IPS DF 6.9 (cell line): Measurements from ENCODE around the gene MXRA7.
"Not testable (repeated sequence)": the region's sequence is repeated elsewhere in the genome, so short reads cannot be mapped to it uniquely, and the experiment has no call there.

Experiments
- DNase-seq: peaks from one replicate; pipeline ENCODE4 v3.0.0-alpha.2; 2013; ENCODE audit warnings: low read depth, low spot score
- H3K27ac ChIP-seq: one replicate; pipeline ENCODE4 v1.5.1; 2013; ENCODE audit warnings: low read length, control low read depth
- H3K27me3 ChIP-seq: 2 replicates; pipeline ENCODE4 v1.6.1; 2013; ENCODE audit warnings: mild to moderate bottlenecking, low read length; ENCODE audit not compliant: control insufficient read depth, insufficient read depth
- H3K36me3 ChIP-seq: 2 replicates; pipeline ENCODE4 v1.6.1; 2013; ENCODE audit warnings: low read length; ENCODE audit not compliant: control insufficient read depth, insufficient read depth
- H3K4me1 ChIP-seq: 2 replicates; pipeline ENCODE4 v1.6.1; 2013; ENCODE audit warnings: low read length; ENCODE audit not compliant: control insufficient read depth, insufficient read depth
- H3K4me3 ChIP-seq: 2 replicates; pipeline ENCODE4 v1.5.1; 2013; ENCODE audit warnings: mild to moderate bottlenecking, low read length
- H3K9me3 ChIP-seq: 2 replicates; pipeline ENCODE4 v1.6.1; 2013; ENCODE audit warnings: low read length, inconsistent platforms; ENCODE audit not compliant: control insufficient read depth, insufficient read depth
- WGBS: extraction: QIAGEN DNeasy Blood & Tissue Kit; methylation state at CpG from one replicate; pipeline ENCODE4 v1.1.7; 2013; ENCODE audit warnings: mixed read lengths, missing lambda C conversion rate; ENCODE audit not compliant: insufficient read length, insufficient coverage; 5-methylcytosine and 5-hydroxymethylcytosine counted together

Gene MXRA7

GRCh38 chr17:76710863-76711611 lies at the start of gene MXRA7:
Gene MXRA7 (minus strand): TSS chr17:76710965. CDS start chr17:76710946, 19 bp downstream.
- no peak within 1 kb of the TSS for H3K27ac ChIP-seq

DNA sequence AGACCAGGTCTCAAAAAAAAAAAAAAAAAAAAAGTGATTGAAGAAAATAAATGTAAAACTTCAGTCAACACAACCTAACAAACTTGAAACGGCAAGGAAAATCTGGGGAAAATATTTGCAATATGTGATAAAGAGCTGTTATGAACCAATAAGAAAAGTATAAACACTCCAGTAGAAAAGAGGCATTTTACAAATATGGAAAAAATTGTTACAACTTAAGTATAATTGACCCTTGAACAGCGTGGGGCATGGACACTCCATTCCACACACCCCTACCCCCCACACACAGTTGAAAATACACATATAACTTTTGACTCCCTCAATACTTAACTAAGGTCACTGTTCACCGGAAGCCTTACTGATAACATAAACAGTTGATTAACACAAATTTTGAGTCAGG lies 47.8 kb upstream of the MXRA7 start:
- H3K4me3 ChIP-seq: no peak overlapping the region
- no peak for DNase-seq
- no peaks in the 10 kb centered on the region for H3K27me3 ChIP-seq
- no peak overlapping the region for H3K27ac ChIP-seq
- WGBS: no CpG with 5 or more reads among the region's 3 CpGs
- H3K4me1 ChIP-seq: no peaks in the 10 kb centered on the region
- H3K9me3 ChIP-seq: no peaks in the 10 kb centered on the region
- H3K36me3 ChIP-seq: peaks cover 2% of the 10 kb centered on the region; the same call in 1 of the 2 replicates

More at GRCh38 chr17:76710863-76711611, at the start of gene MXRA7:
- no peak for DNase-seq
- Histone ChIP-seq H3K4me1 (peaks cover 10% of the 10 kb centered on the region), H3K36me3 (0 out of 2 replicates have a peak, but pooled peaks cover 5% of the 10 kb centered on the region), H3K27me3 (peaks cover 6% of the 10 kb centered on the region; the same call in 1 of the 2 replicates), H3K9me3 (no peaks in the 10 kb centered on the region), H3K4me3 (peak within 1 kb of the TSS; percentile 67)
- WGBS: no CpG with 5 or more reads among the region's 56 CpGs

- no CpG with 5 or more reads among the region's 5 CpGs for WGBS
- H3K9me3 ChIP-seq: no peaks in the 10 kb centered on the region
- H3K27ac ChIP-seq: no peak overlapping the region
- no peaks in the 10 kb centered on the region for H3K4me1 ChIP-seq
- H3K27me3 ChIP-seq: no peaks in the 10 kb centered on the region
- peaks cover 2% of the 10 kb centered on the region; the same call in 1 of the 2 replicates for H3K36me3 ChIP-seq
- DNase-seq: no peak
- H3K4me3 ChIP-seq: no peak overlapping the region
These were observed 46.5 kb upstream of the MXRA7 start for GRCh38 chr17:76757256-76757655.

- Histone ChIP-seq H3K27me3 (no peaks in the 10 kb centered on the region), H3K36me3 (peaks cover 2% of the 10 kb centered on the region; the same call in 1 of the 2 replicates), H3K4me3 (no peak overlapping the region), H3K4me1 (no peaks in the 10 kb centered on the region), H3K27ac (no peak overlapping the region), H3K9me3 (no peaks in the 10 kb centered on the region)
- DNase-seq: no peak
- WGBS: no CpG with 5 or more reads among the region's 2 CpGs
These were observed 44.5 kb upstream of the MXRA7 start for GRCh38 chr17:76755285-76755684.

DNA sequence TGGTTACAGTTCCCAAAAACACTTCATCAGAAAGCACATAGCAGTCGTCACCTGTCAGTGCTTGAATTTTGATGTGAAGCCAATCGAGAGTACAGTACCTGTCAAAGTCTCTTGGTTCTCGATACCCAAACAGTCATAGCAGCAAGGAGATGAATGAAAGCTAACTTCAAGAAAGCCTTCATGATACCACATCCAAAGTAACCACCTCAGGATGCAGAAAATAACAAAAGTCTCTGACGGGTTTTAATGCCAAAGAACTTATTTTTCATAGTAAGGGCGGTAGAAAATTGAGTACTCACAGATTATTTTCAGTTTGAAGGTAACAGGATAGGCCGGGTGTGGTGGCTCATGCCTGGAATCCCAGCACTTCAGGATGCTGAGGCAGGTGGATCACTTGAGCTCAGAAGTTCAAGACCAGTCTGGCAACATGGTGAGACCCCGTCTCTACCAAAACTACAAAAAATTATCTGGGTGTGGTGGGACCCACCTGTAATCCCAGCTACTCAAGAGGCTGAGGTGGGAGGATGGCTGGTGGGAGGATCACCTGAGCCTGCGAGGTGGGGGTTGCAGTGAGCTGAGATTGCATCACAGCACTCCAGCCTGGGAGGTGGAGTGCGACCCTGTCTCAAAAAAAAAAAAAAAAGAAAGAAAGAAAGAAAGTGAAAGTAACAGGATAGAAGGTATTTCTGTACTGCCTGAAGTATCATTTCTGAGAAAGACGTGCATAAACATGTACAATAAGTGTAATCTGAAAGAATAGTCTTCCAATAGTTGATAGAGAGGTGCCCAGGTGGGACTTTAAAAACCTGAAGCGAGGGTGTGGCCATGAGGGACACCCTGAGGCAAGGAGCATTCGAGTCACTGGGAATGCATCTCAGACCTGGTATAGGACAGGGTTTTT lies 42.5 kb upstream of the MXRA7 start:
- H3K27ac ChIP-seq: no peak overlapping the region
- H3K36me3 ChIP-seq: no peaks in the 10 kb centered on the region
- H3K27me3 ChIP-seq: no peaks in the 10 kb centered on the region
- WGBS: no CpG with 5 or more reads among the region's 12 CpGs
- DNase-seq: no peak
- H3K4me1 ChIP-seq: no peaks in the 10 kb centered on the region
- H3K9me3 ChIP-seq: no peaks in the 10 kb centered on the region
- no peak overlapping the region for H3K4me3 ChIP-seq

DNA sequence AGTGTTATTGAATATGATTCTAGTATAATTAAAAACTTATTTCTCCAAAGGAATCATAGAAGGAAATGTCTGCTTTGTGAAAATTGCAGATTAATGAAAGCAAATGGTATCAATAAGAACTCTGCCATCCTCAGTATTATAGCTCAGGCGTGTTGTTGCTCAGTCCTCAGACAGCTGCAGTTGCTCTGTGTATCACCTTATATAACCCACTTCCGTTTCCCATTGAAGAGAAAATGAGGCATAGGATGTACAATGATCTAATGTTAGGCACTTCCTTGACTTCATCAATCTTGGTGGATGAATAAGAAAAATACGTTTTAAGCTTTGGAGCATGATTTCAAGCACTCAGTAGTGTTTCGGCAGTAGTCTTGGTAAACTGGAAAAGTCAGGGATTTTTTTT lies 41.2 kb upstream of the MXRA7 start:
- WGBS: no CpG with 5 or more reads among the region's 4 CpGs

DNA sequence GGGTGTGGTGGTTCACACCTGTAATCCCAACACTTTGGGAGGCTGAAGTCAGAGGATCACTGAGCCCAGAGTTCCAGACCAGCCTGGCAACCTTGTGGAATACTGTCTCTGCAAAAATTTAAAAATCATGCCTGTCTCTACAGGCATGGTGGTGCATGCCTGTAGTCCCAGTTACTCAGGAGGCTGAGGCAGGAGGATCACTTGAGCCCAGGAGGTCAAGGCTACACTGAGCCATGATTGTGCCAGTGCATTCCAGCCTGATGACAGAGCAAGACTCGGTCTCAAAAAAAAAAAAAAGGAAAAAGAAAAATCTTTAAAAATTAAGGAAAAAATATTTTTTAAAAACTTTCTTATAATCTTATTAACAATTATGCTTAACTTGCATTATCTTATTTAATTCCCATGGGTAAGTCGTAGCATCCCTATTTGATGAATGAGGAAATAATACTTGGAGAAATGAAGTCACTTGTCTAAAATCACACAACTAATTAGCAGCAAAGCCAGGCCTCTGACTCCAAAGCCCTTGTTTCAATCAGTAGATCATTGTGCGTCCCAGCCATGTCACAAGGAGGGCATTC lies 40.7 kb upstream of the MXRA7 start:
- Histone ChIP-seq H3K9me3 (no peaks in the 10 kb centered on the region), H3K4me1 (no peaks in the 10 kb centered on the region), H3K27ac (no peak overlapping the region), H3K4me3 (no peak overlapping the region), H3K36me3 (no peaks in the 10 kb centered on the region), H3K27me3 (no peaks in the 10 kb centered on the region)
- no peak for DNase-seq
- WGBS: no CpG with 5 or more reads among the region's 3 CpGs

More for the DNA sequence above, 41.2 kb upstream of the MXRA7 start:
- no peak for DNase-seq
- Histone ChIP-seq H3K9me3 (no peaks in the 10 kb centered on the region), H3K27me3 (no peaks in the 10 kb centered on the region), H3K36me3 (no peaks in the 10 kb centered on the region), H3K4me3 (no peak overlapping the region), H3K4me1 (no peaks in the 10 kb centered on the region), H3K27ac (no peak overlapping the region)

DNA sequence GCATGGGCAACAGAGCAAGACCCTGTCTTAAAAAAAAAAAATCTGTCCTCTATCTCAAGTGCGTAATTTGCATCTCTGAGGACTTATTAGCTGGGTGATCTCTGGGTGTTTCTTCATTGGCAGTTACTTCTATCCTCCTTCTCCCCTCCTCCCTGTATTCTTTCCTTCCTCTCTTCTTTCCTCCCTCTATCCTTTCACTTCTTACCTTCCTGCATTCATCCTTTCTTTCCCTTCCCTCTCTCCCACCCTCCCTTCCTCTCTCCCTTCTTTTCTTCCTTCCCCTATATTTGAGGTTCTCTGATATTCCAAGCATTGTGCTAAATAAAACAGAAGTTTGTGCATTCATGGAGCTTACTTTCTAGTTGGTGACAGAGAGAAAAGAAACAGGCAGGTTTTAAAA lies 37.9 kb upstream of the MXRA7 start:
- Histone ChIP-seq H3K36me3 (peaks cover 5% of the 10 kb centered on the region; the same call in 1 of the 2 replicates), H3K4me1 (no peaks in the 10 kb centered on the region), H3K27ac (no peak overlapping the region), H3K4me3 (no peak overlapping the region), H3K27me3 (no peaks in the 10 kb centered on the region), H3K9me3 (no peaks in the 10 kb centered on the region)
- no CpG with 5 or more reads among the region's 1 CpG for WGBS
- DNase-seq: no peak

GRCh38 chr17:76747716-76748363 lies 37.1 kb upstream of the MXRA7 start:
- Histone ChIP-seq H3K36me3 (peaks cover 5% of the 10 kb centered on the region; the same call in 1 of the 2 replicates), H3K9me3 (no peaks in the 10 kb centered on the region), H3K4me1 (no peaks in the 10 kb centered on the region), H3K4me3 (no peak overlapping the region), H3K27me3 (no peaks in the 10 kb centered on the region), H3K27ac (no peak overlapping the region)
- no peak for DNase-seq
- WGBS: no CpG with 5 or more reads among the region's 9 CpGs

GRCh38 chr17:76745785-76746184 lies 35.0 kb upstream of the MXRA7 start:
- DNase-seq, H3K4me1 ChIP-seq, H3K4me3 ChIP-seq, H3K27me3 ChIP-seq, H3K36me3 ChIP-seq, H3K27ac ChIP-seq, H3K9me3 ChIP-seq: not testable (repeated sequence)
- WGBS: no CpG with 5 or more reads among the region's 6 CpGs
